Left kidney (tissue), 2 donors: ENCODE measurements around the gene PLEKHA5. TPM values are rescaled to one million over a fixed set of nuclear protein-coding genes. Genes with fewer than 3 reads are reported as not detected.
"Not testable (repeated sequence)": the region's sequence is repeated elsewhere in the genome, so short reads cannot be mapped to it uniquely, and the experiment has no call there.

ENCODE experiments used
- DNase-seq: peaks from one replicate; pipeline ENCODE4 v3.0.0-alpha.2; 2013
- polyA plus RNA-seq: library from polyadenylated mRNA; unstranded; fragments of 120-200 nt; gene quantifications from one replicate; pipeline ENCODE4 v1.2.1, GENCODE V29; 2013; ENCODE audit not compliant: insufficient read length

The PLEKHA5 gene
- polyA plus RNA-seq, 1 donor, result 123 TPM

DNA sequence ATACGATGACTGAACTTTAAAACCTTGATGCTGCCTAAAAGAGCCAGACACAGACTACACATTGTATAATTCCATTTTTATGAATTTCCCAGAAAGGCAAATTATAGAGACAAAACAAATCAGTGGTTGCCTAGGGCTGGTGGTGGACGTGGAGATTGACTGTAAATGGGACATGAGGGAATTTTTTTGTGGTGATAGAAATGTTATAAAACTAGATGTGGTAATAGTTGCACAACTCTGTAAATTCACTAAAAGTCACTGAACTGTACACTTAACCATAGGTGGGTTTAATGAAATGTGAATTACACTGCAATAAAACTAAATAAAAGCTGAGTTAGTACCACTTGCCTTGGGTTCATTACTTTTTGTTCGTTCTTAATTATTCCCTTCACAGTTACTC, 72.1 kb downstream of the PLEKHA5 start:
- DNase-seq, result no peak

DNA sequence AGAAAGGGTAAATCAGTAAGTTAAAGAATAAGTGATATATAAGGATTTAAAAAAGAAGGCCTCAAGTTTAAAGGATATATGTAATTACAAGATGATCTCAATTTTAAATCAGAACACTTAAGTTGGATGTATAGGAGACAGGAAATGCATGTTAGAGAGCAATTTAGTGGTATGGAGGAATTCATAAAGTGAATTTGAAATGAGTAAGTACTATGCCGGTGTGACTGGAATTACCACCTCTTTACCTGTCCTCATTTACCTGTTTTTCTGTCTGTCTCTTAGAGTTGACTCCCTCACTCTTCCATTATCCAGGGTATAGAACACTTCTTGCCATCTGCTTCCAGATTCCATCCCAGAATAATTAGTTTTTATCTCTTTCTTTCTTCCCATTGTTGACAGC, 73.5 kb downstream of the PLEKHA5 start:
- DNase-seq, result no peak

- DNase-seq, result no peak
Observed at GRCh38 chr12:19203539-19204506, 74.3 kb downstream of the PLEKHA5 start.

- DNase-seq, result no peak
Observed at GRCh38 chr12:19205120-19205519, 75.6 kb downstream of the PLEKHA5 start.

DNA sequence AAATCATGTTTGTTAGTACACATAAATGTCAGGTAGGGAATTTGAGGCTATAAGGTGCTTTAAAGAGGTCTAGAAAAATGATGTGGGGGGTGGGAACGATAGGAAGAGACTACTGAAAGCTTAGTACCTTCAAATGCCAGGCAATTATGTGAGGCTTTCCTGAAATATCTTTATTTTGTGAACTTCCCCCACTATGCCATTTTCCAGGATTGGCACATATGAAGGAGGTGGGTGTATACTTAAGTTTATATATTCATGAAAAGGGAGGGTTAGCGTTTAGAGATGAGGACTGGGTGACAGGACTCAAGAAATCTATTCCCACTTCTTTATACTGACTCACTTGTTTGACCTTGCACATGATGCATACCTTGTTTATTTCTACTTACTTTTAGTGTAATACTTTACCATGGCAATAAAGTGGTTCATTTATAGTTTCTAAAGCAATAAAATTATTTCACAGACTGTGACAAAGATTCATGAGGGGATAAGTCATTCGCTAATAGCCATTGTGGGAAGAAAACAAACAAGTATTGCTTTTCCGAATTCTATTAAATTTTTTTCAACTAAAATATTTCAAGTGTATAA, 77.1 kb downstream of the PLEKHA5 start:
- no peak for DNase-seq

DNA sequence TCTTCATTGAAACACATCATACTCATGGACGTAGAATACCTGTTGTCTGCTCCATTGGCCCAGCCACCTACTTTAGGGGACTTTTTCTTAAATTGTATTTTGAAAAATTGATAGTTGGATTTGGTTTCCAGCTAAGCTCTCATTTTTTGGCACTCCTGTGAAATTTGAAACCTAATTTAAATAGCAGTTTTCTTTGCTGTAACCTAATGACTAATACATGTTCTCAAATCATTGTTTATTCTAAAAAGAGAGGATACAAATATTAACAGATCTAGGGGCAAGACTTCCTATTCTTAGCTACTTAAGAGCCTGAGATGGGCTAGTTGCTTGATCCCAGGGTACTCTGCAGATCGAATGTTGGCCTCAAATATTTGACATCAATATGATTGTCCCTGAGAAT, 78.9 kb downstream of the PLEKHA5 start:
- no peak for DNase-seq

- DNase-seq, result no peak
Observed at GRCh38 chr12:19209661-19210060, 80.1 kb downstream of the PLEKHA5 start.

GRCh38 chr12:19211802-19212201, 82.3 kb downstream of the PLEKHA5 start:
- DNase-seq, result no peak

DNA sequence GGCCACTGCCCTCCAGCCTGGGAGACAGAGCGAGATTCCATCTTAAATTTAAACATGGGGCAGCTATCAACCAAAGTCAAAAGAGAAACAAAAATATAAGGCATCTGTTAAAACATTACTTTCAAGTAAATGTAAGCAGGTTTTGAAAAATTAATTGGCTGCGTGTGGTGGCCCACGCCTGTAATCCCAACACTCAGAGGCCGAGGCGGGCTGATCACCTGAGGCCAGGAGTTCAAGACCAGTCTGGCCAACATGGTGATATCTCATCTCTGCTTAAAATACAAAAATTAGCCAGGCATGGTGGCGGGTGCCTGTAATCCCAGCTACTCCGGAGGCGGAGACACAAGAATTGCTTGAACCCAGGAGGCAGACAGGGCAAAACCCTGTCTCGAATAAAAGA, 82.7 kb downstream of the PLEKHA5 start:
- DNase-seq, result no peak

- no peak for DNase-seq
Observed at GRCh38 chr12:19214020-19214419, 84.5 kb downstream of the PLEKHA5 start.

DNA sequence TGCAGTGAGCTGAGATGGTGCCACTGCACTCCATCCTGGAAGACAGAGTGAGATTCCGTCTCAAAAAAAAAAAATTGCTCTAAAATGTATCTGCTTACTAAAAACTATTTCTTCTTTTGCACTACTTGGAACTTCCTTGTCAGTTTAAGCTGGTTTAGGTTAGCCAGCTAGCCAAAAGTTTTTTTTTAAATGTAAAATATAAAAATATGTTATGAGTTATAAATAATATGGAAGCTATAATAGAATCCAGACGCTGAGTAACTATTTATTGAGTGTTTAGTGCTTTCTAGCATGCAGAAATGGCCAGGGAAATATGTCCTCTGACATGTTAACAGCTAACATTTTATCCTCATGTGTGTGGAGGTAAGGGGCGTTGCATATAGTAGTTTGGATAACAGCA, 85.6 kb downstream of the PLEKHA5 start:
- DNase-seq, result no peak

DNA sequence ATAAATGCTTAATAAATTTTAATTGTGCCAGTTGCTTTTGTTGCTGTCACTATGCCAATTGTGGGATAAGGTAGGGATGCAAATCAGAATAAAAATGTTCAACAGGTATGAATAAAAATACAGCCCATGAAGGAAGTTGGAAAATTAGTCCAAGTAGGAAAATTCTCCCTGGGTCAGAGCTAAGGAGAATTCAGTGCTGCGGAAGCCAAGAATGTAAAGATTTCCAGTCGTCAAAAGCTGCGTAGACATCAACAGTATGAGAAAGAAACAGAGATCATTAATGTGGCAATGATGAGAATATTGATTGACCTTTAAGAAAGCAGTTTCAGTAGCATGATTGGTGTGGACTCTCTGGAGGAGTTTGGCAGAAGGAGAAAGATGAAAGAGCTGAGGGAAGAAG, 87.9 kb downstream of the PLEKHA5 start:
- DNase-seq, result no peak

- DNase-seq, result no peak
Observed at GRCh38 chr12:19220205-19220604, 90.7 kb downstream of the PLEKHA5 start.

GRCh38 chr12:19220852-19221466, 91.4 kb downstream of the PLEKHA5 start:
- DNase-seq, result no peak

DNA sequence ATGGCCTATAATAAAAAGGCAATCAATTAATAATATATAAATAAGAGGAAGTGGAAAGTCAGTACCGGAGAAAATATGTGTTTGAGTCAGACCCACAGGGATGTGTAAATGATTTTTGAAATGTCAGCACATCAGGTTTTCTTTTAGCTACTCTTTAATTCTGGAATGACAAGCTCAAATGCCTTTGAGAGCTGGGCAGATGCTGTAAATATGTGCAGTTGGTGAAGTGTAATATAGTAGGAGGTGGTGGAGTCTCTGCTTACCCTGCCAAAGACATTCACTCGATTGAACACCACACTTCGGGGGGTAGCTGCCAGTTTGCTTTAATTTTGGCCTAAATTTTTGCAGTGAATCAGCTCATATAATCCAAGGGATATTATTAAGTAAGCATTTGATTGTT, 93.0 kb downstream of the PLEKHA5 start:
- no peak for DNase-seq

- DNase-seq, result no peak
Observed at GRCh38 chr12:19223018-19223417, 93.5 kb downstream of the PLEKHA5 start.

DNA sequence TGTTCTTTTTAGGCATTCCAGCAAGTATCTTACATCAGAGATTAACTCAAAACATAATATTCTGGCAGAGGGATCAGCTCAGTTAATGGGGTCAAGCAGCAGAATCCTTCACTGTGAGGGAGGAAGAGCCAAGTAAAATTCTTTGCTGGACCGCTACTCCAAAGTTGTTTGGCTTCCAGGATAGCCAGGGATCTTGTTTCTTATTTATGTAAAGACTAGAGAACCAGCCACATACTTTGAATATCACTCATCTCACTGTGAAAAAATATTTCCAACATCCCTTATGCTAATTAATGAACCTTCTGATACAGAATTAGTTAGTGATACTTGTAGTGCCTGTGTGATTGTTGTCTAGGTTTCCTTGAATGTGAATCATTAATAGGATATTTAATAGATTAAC, 94.2 kb downstream of the PLEKHA5 start:
- DNase-seq, result no peak

DNA sequence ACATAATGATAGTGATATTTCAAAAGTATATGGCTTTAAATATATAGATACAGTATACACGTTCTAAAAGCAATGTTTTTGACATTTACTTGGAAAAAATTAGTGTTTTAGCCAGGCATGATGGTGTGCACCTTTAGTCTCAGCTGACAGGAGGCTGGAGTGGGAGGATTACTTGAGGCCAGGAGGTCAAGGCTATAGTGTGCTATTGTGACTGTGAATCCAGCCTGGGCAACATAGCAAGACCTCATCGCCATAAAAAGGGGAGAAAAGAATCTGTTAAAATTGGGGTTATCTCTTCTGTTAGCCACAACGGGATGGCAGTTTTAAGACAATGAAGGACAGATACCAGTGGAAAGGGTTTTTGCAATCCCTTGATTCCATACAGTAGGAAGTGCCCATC, 95.2 kb downstream of the PLEKHA5 start:
- no peak for DNase-seq

GRCh38 chr12:19227190-19227879, 97.8 kb downstream of the PLEKHA5 start:
- DNase-seq, result no peak

DNA sequence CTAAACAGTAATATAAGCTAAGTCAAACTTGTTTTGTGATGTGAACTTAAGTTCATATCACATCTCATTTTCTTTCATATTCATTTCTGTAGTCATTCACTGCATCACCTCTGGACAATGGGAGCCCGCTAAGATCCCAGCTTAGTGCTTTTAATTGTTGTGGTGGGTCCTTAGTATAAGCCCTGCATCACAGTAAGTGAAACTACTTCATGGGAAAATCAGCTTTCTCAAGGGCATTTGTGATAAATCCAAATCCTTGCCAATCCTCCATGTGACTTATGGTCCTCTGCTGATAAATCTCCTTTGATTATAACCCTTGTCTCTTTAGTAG, 98.3 kb downstream of the PLEKHA5 start:
- DNase-seq, result no peak

DNA sequence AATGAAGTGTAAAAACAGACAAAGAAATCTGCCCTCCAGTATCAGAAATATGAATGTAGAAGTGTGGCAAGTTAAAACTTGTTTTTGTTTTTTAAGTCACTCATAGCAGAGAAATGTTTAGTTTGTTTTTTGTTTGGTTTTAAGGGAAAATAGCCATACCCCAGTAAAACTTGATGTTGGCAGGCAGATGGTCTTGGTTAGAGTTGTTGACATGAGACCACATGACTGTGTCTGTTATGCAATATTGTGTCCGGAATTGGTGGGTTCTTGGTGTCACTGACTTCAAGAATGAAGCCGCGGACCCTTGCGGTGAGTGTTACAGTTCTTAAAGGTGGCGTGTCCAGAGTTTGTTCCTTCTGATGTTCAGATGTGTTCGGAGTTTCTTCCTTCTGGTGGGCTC, 99.5 kb downstream of the PLEKHA5 start:
- DNase-seq, result not testable (repeated sequence)

GRCh38 chr12:19230299-19230866, 100.8 kb downstream of the PLEKHA5 start:
- DNase-seq, result no peak
